ENCODE results near the gene KRT7. TPM values are rescaled to one million over a fixed set of nuclear protein-coding genes. Genes with fewer than 3 reads are reported as not detected.

The KRT7 gene
- polyA plus RNA-seq, 1 of the 3 experiments (the other 2 are of a cell fraction), result 5.4 TPM

GRCh38 chr12:52234223-52234810, 1.3 kb downstream of the KRT7 start:
- no peaks in the 10 kb centered on the region for H3K27me3 ChIP-seq (ENCODE audit: insufficient read depth)
- CTCF ChIA-PET, result interaction anchor here (0.6 to 1.5 kb wide), 3 partner anchors 12 to 19 kb away, joined by 4 to 7 read pairs (median 4); no protein-coding TSS in a partner anchor
- H3K9me2 ChIP-seq, result no peaks in the 10 kb centered on the region
- no peaks in the 10 kb centered on the region for H3K79me2 ChIP-seq (ENCODE audit: insufficient read depth)
- no peak overlapping the region for H3K4me3 ChIP-seq (ENCODE audit: low read depth in 2 of 2, low read length in 1 of 2)
- H3K9ac ChIP-seq, result no peak overlapping the region
- H4K20me1 ChIP-seq (ENCODE audit: insufficient read depth), result no peaks in the 10 kb centered on the region
- 74% methylated on average over 10 of the region's 10 CpGs for WGBS (ENCODE audit: low lambda C conversion rate)
- POLR2A ChIA-PET, result no interaction called here
- DNase-seq, result no peak
- no peak overlapping the region for H2AFZ ChIP-seq (ENCODE audit: low read depth)
- no peaks in the 10 kb centered on the region for H3K9me3 ChIP-seq
- no peak for TF ChIP-seq RAD21 (IDR thresholded peaks at IDR 0.05; ENCODE audit: low read length)
- TF ChIP-seq SMC3 (IDR thresholded peaks at IDR 0.05; ENCODE audit: low read depth, low read length), result no peak
- no peak for TF ChIP-seq YY1 (IDR thresholded peaks at IDR 0.05; ENCODE audit: low read depth)
- TF ChIP-seq NFIC (IDR thresholded peaks at IDR 0.05; ENCODE audit: borderline replicate concordance), result no peak
- TF ChIP-seq EP300 (IDR thresholded peaks at IDR 0.05; ENCODE audit: borderline replicate concordance in 1 of 2, low read depth in 1 of 2, low read length in 1 of 2), result no peak
- no peak for TF ChIP-seq MXI1 (IDR thresholded peaks at IDR 0.05; ENCODE audit: low read depth, low read length)
- TF ChIP-seq MEF2A (IDR thresholded peaks at IDR 0.05; ENCODE audit: borderline replicate concordance, low read depth), result no peak
- no peak for TF ChIP-seq REST (IDR thresholded peaks at IDR 0.05; ENCODE audit: low read depth, low read length)
- no peak for TF ChIP-seq TEAD4 (IDR thresholded peaks at IDR 0.05; ENCODE audit: borderline replicate concordance, insufficient read depth)
- no peak for TF ChIP-seq GATA2 (CRISPR knock-in tag; IDR thresholded peaks at IDR 0.05)
- no peak for TF ChIP-seq ZBTB33 (IDR thresholded peaks at IDR 0.05; ENCODE audit: borderline replicate concordance, low read depth)
- no peaks in the 10 kb centered on the region for H3K36me3 ChIP-seq (replicated peaks in 1 of 2; ENCODE audit: control insufficient read depth in 1 of 2, insufficient read depth in 2 of 2, low read length in 1 of 2)
- no peak overlapping the region for H3K27ac ChIP-seq (ENCODE audit: low read depth in 2 of 2, low read length in 1 of 2)
- peaks cover 0 to 18% of the 10 kb centered on the region in 2 experiments; a peak in 3 of 4 replicates for H3K4me1 ChIP-seq (ENCODE audit: control insufficient read depth in 1 of 2, insufficient read depth in 2 of 2, low read depth in 1 of 2, low read length in 1 of 2)
- H3F3A ChIP-seq (replicated peaks; ENCODE audit: insufficient read depth), result peaks cover 17% of the 10 kb centered on the region
- H3K4me2 ChIP-seq, result no peak overlapping the region

All from SK-N-SH (cell line).